ENCODE measurements around the gene KCNK7.

The KCNK7 gene

GRCh38 chr11:65575568-65576231 is 19.9 kb downstream of the KCNK7 start, which contains the start of gene EHBP1L1:
Gene EHBP1L1, plus strand, starts transcription at chr11:65576053. Its CDS starts 250 bp downstream, at chr11:65576303.
- peak within 1 kb of the TSS; percentile 70 for H3K27ac ChIP-seq
- no peak within 1 kb of the TSS for H2AFZ ChIP-seq (ENCODE audit: low read depth)
- no peaks in the 10 kb centered on the region for H3K27me3 ChIP-seq (ENCODE audit: insufficient read depth, low read depth)
- peak within 1 kb of the TSS; percentile 97 for H3K4me2 ChIP-seq
- no peaks in the 10 kb centered on the region for H4K20me1 ChIP-seq (ENCODE audit: insufficient read depth)
- TF ChIP-seq, protein P1, sequence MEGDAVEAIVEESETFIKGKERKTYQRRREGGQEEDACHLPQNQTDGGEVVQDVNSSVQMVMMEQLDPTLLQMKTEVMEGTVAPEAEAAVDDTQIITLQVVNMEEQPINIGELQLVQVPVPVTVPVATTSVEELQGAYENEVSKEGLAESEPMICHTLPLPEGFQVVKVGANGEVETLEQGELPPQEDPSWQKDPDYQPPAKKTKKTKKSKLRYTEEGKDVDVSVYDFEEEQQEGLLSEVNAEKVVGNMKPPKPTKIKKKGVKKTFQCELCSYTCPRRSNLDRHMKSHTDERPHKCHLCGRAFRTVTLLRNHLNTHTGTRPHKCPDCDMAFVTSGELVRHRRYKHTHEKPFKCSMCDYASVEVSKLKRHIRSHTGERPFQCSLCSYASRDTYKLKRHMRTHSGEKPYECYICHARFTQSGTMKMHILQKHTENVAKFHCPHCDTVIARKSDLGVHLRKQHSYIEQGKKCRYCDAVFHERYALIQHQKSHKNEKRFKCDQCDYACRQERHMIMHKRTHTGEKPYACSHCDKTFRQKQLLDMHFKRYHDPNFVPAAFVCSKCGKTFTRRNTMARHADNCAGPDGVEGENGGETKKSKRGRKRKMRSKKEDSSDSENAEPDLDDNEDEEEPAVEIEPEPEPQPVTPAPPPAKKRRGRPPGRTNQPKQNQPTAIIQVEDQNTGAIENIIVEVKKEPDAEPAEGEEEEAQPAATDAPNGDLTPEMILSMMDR (conservative IDR thresholded peaks at IDR 0.05; ENCODE audit: low read depth, low read length), result no peak
- no peaks in the 10 kb centered on the region for H3K36me3 ChIP-seq (ENCODE audit: insufficient read depth)
- no peak within 1 kb of the TSS for H3K4me3 ChIP-seq (IDR thresholded peaks at IDR 0.05; ENCODE audit: insufficient read depth, low read depth, low read length)
- peaks cover 43% of the 10 kb centered on the region for H3K4me1 ChIP-seq (ENCODE audit: low read depth, poor library complexity, severe bottlenecking)
- peak within 1 kb of the TSS; percentile 76 for H3K9ac ChIP-seq
- peaks cover 47% of the 10 kb centered on the region for H3K79me2 ChIP-seq (ENCODE audit: insufficient read depth, low read depth)

DNA sequence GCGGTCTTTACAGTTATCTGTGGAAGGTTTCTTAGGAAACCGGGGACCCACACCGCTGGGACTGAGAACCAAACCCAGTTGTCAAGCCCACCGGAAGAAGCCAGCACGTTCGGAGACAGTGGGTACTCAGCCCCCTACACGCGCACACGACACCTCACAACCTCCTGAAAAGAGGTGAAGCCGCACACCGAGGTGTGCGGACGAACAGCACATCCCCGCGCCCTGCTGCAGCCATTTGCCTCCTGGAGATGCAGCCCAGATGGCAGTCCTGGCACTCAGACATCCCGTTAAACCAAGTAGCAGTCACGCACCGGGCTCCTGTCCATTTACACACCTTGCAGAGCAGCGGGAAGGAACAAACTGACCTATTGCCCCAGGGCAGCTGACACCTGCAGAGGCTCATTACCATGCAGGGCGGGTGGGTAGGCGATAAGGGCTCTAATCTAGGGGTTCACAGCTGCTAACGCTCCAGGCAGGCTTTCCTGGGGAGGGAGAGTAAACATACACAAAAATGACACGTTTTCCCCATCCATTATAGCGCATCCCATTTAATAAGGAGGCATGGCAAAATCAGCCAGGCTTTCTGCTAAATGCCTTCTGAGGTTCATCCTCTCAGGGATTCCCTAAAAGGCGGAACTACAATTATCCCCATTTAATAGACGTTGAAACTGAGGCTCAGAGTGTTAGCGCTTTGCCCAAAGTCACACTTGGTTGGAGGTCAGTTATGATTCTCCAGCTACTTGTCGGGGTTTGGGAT is 20.6 kb downstream of the KCNK7 start:
- H2AFZ ChIP-seq (ENCODE audit: low read depth), result no peak overlapping the region
- H3K4me1 ChIP-seq (ENCODE audit: low read depth, poor library complexity, severe bottlenecking), result peaks cover 43% of the 10 kb centered on the region
- TF ChIP-seq, protein P1 (conservative IDR thresholded peaks at IDR 0.05; ENCODE audit: low read depth, low read length), result no peak
- H3K36me3 ChIP-seq (ENCODE audit: insufficient read depth), result no peaks in the 10 kb centered on the region
- no peaks in the 10 kb centered on the region for H4K20me1 ChIP-seq (ENCODE audit: insufficient read depth)
- peak overlapping the region; percentile 95 for H3K4me2 ChIP-seq
- no peak overlapping the region for H3K4me3 ChIP-seq (IDR thresholded peaks at IDR 0.05; ENCODE audit: insufficient read depth, low read depth, low read length)
- peak overlapping the region; percentile 61 for H3K27ac ChIP-seq
- peaks cover 50% of the 10 kb centered on the region for H3K79me2 ChIP-seq (ENCODE audit: insufficient read depth, low read depth)
- H3K9ac ChIP-seq, result peak overlapping the region; percentile 36; the same call in 1 of the 2 replicates
- H3K27me3 ChIP-seq (ENCODE audit: insufficient read depth, low read depth), result no peaks in the 10 kb centered on the region

- TF ChIP-seq, protein P1 (conservative IDR thresholded peaks at IDR 0.05; ENCODE audit: low read depth, low read length), result peak; percentile 55
- Histone ChIP-seq H3K4me2 (peak overlapping the region; percentile 95), H3K27ac (peak overlapping the region; percentile 63), H3K4me3 (IDR thresholded peaks at IDR 0.05; ENCODE audit: insufficient read depth, low read depth, low read length) (no peak overlapping the region), H3K79me2 (ENCODE audit: insufficient read depth, low read depth) (peaks cover 50% of the 10 kb centered on the region), H2AFZ (ENCODE audit: low read depth) (no peak overlapping the region), H3K36me3 (ENCODE audit: insufficient read depth) (no peaks in the 10 kb centered on the region), H3K4me1 (ENCODE audit: low read depth, poor library complexity, severe bottlenecking) (peaks cover 43% of the 10 kb centered on the region), H3K27me3 (ENCODE audit: insufficient read depth, low read depth) (no peaks in the 10 kb centered on the region), H4K20me1 (ENCODE audit: insufficient read depth) (no peaks in the 10 kb centered on the region), H3K9ac (peak overlapping the region; percentile 44; the same call in 1 of the 2 replicates)
These were observed 21.3 kb downstream of the KCNK7 start for GRCh38 chr11:65574109-65574810.

DNA sequence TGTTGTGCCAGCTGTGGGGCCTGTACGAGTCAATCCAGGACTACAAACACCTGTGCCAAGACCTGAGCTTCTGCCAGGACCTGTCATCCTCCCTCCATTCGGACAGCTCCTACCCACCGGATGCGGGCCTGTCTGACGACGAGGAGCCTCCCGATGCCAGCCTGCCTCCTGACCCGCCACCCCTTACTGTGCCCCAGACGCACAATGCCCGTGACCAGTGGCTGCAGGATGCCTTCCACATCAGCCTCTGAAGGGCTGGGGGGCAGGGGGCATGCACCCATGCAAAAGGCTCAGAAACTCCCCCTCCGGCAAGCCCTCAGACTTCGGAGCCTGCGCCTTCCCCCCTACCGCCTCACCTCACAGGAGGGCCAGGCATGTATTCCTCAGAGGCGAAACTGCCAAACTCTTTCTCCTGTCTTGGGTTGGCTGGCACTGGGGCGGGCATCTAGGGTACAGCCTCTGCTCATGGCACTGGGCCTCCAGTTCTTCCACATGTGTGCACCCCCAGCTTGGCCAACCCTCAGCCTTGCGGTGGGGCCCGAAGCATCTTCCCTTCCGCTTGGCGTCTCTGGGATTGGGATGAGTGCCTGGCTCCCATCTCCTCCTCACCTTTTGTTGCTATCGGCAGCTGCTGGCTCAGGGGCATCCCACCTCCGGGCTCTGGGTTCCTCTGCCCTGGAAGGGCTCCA is 22.1 kb downstream of the KCNK7 start:
- H3K36me3 ChIP-seq (ENCODE audit: insufficient read depth), result no peaks in the 10 kb centered on the region
- peak overlapping the region; percentile 44; the same call in 1 of the 2 replicates for H3K9ac ChIP-seq
- TF ChIP-seq, protein P1 (conservative IDR thresholded peaks at IDR 0.05; ENCODE audit: low read depth, low read length), result no peak; the same call in 1 of the 2 replicates
- no peaks in the 10 kb centered on the region for H3K27me3 ChIP-seq (ENCODE audit: insufficient read depth, low read depth)
- H3K4me1 ChIP-seq (ENCODE audit: low read depth, poor library complexity, severe bottlenecking), result peaks cover 42% of the 10 kb centered on the region
- no peak overlapping the region for H3K4me3 ChIP-seq (IDR thresholded peaks at IDR 0.05; ENCODE audit: insufficient read depth, low read depth, low read length)
- peak overlapping the region; percentile 63 for H3K27ac ChIP-seq
- H4K20me1 ChIP-seq (ENCODE audit: insufficient read depth), result no peaks in the 10 kb centered on the region
- peaks cover 54% of the 10 kb centered on the region for H3K79me2 ChIP-seq (ENCODE audit: insufficient read depth, low read depth)
- no peak overlapping the region for H2AFZ ChIP-seq (ENCODE audit: low read depth)
- peak overlapping the region; percentile 95 for H3K4me2 ChIP-seq
